OCI-LY1 (cell line): ENCODE measurements around the gene DRC3.

Experiments used
- H2AFZ ChIP-seq: fragments of 200-600 bp; sonication (generic), shearing (Covaris generic); 2 replicates; pipeline ENCODE4 v1.6.0; 2014; ENCODE audit warnings: antibody characterized with exemption, mild to moderate bottlenecking, low read length
- H3F3A ChIP-seq: fragments of 200-600 bp; sonication (generic), shearing (Covaris generic); 2 replicates; pipeline ENCODE4 v1.6.0; 2014; ENCODE audit warnings: mild to moderate bottlenecking, antibody characterized with exemption, low read length, moderate library complexity; ENCODE audit not compliant: insufficient read depth
- H3K27ac ChIP-seq: fragments of 200-600 bp; sonication (generic); 2 replicates; pipeline ENCODE4 v1.5.1; 2014; ENCODE audit warnings: low read length, mixed run types, mild to moderate bottlenecking, low read depth; ENCODE audit not compliant: poor library complexity, severe bottlenecking
- H3K27me3 ChIP-seq: fragments of 200-600 bp; sonication (generic); 2 replicates; pipeline ENCODE4 v1.6.0; 2014; ENCODE audit warnings: antibody characterized with exemption, mild to moderate bottlenecking, low read length, moderate library complexity; ENCODE audit not compliant: insufficient read depth
- H3K36me3 ChIP-seq: fragments of 200-600 bp; sonication (generic); 2 replicates; pipeline ENCODE4 v1.6.1; 2014; ENCODE audit warnings: mild to moderate bottlenecking, antibody characterized with exemption, low read length, moderate library complexity, mixed read lengths; ENCODE audit not compliant: insufficient read depth
- H3K4me1 ChIP-seq: fragments of 200-600 bp; sonication (generic); 2 replicates; pipeline ENCODE4 v1.5.1; 2014; ENCODE audit warnings: mild to moderate bottlenecking, low read length, moderate library complexity; ENCODE audit not compliant: insufficient read depth, severe bottlenecking
- H3K4me2 ChIP-seq: fragments of 200-600 bp; sonication (generic), shearing (Covaris generic); 2 replicates; pipeline ENCODE4 v1.6.1; 2014; ENCODE audit warnings: low read length
- H3K4me3 ChIP-seq: fragments of 200-600 bp; sonication (generic); 2 replicates; pipeline ENCODE4 v1.5.1; 2014; ENCODE audit warnings: low read length, low read depth, mild to moderate bottlenecking, mixed read lengths; ENCODE audit not compliant: poor library complexity, severe bottlenecking
- H3K79me2 ChIP-seq: fragments of 200-600 bp; shearing (Covaris generic); 2 replicates; pipeline ENCODE4 v1.6.1; 2016; ENCODE audit warnings: mixed run types, low read length, mixed read lengths; ENCODE audit not compliant: insufficient read depth
- H3K9ac ChIP-seq: fragments of 200-600 bp; sonication (generic), shearing (Covaris generic); 2 replicates; pipeline ENCODE4 v1.6.1; 2014; ENCODE audit warnings: mild to moderate bottlenecking, low read length, mixed read lengths
- H3K9me2 ChIP-seq: fragments of 200-600 bp; sonication (generic), shearing (Covaris generic); 2 replicates; pipeline ENCODE4 v1.6.1; 2014; ENCODE audit warnings: low read depth, mild to moderate bottlenecking, low read length, mixed read lengths
- H3K9me3 ChIP-seq: fragments of 200-600 bp; shearing (Covaris generic); 2 replicates; pipeline ENCODE4 v1.6.1; 2014; ENCODE audit warnings: low read length, mixed read lengths
- H4K20me1 ChIP-seq: fragments of 200-600 bp; sonication (generic), shearing (Covaris generic); 2 replicates; pipeline ENCODE4 v1.6.0; 2016; ENCODE audit warnings: mild to moderate bottlenecking, low read length; ENCODE audit not compliant: insufficient read depth
- EZH2 ChIP-seq: fragments of 200-600 bp; sonication (generic), shearing (Covaris generic); IDR thresholded peaks from 2 replicates; pipeline ENCODE4 v1.8.0; 2017; ENCODE audit warnings: borderline replicate concordance, mixed run types, mild to moderate bottlenecking, antibody characterized with exemption, low read length, moderate library complexity, mixed read lengths
- TF ChIP-seq, protein P1 (sequence below): fragments of 200-600 bp; sonication (generic), shearing (Covaris generic); IDR thresholded peaks from 2 replicates; pipeline ENCODE4 v1.5.1; 2017; ENCODE audit warnings: mild to moderate bottlenecking, antibody characterized with exemption, low read length, moderate library complexity, mixed read lengths

The DRC3 gene

DNA sequence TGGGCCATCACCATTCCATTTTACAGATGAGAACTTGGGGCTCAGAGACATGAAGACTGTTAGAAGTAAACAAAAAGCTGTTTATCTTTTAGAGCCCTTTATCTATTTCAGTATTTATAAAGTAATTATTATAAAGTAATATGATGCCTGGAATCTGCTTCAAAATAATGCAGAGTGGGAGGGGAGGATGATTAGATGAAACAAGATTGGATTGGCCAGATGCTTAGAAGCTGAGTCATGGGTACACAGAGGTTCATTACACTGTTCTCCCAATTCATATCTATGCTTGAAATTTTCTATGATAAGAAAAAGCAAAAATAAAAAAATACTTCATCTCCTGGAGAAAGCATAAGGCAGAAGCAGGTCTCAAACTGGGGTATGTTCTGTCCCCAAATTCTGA, 29.8 kb upstream of the DRC3 start:
- Histone ChIP-seq H3K27me3 (no peaks in the 10 kb centered on the region), H3K4me2 (no peak overlapping the region), H3K9ac (no peak overlapping the region), H3F3A (no peaks in the 10 kb centered on the region), H3K4me1 (no peaks in the 10 kb centered on the region), H3K36me3 (no peaks in the 10 kb centered on the region), H3K9me2 (no peaks in the 10 kb centered on the region), H2AFZ (no peak overlapping the region), H3K27ac (no peak overlapping the region), H3K9me3 (no peaks in the 10 kb centered on the region), H4K20me1 (no peaks in the 10 kb centered on the region), H3K79me2 (no peaks in the 10 kb centered on the region), H3K4me3 (no peak overlapping the region)
- TF ChIP-seq, protein P1, sequence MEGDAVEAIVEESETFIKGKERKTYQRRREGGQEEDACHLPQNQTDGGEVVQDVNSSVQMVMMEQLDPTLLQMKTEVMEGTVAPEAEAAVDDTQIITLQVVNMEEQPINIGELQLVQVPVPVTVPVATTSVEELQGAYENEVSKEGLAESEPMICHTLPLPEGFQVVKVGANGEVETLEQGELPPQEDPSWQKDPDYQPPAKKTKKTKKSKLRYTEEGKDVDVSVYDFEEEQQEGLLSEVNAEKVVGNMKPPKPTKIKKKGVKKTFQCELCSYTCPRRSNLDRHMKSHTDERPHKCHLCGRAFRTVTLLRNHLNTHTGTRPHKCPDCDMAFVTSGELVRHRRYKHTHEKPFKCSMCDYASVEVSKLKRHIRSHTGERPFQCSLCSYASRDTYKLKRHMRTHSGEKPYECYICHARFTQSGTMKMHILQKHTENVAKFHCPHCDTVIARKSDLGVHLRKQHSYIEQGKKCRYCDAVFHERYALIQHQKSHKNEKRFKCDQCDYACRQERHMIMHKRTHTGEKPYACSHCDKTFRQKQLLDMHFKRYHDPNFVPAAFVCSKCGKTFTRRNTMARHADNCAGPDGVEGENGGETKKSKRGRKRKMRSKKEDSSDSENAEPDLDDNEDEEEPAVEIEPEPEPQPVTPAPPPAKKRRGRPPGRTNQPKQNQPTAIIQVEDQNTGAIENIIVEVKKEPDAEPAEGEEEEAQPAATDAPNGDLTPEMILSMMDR = no peak
- no peak for TF ChIP-seq EZH2

DNA sequence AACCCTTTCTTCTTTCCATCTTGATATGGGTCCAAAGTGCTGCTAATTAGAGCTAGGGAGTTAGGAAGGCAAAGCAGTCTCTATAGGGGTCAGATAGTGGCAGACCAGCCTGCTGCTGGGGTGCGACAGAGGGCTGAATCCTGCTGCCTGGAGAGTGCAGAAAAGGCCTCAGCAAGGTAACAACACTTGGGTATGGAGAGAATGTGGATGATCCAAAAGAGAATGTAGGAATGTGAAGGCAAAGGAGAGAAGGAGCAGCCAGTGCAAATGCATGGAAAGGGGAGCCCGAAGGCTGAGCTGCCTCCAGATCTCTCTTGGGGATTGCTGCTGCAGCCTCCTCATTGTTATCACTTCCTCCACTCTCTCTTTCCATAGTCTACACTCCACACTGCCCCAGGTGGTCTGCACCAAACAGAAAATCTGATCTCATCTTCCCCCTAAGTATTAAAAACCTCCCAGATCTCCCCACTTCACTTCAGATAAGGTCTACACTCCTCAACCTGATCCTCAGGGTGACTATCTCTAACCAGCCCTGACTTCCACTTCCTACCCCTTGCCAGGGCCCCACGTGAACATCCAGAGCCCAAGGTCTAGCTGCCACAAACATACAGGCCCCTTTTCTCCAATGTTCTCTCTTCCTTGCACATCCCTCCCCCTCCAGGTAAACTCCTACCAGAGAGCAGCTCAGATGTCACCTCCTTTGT, 29.2 kb upstream of the DRC3 start:
- H3K9me3 ChIP-seq = no peaks in the 10 kb centered on the region
- H4K20me1 ChIP-seq = no peaks in the 10 kb centered on the region
- TF ChIP-seq EZH2 = no peak
- no peaks in the 10 kb centered on the region for H3K27me3 ChIP-seq
- H3K4me3 ChIP-seq = no peak overlapping the region
- no peaks in the 10 kb centered on the region for H3K79me2 ChIP-seq
- no peak overlapping the region for H3K27ac ChIP-seq
- no peaks in the 10 kb centered on the region for H3K36me3 ChIP-seq
- no peak overlapping the region for H3K9ac ChIP-seq
- no peak overlapping the region for H2AFZ ChIP-seq
- no peak overlapping the region for H3K4me2 ChIP-seq
- H3F3A ChIP-seq = no peaks in the 10 kb centered on the region
- no peaks in the 10 kb centered on the region for H3K9me2 ChIP-seq
- no peaks in the 10 kb centered on the region for H3K4me1 ChIP-seq

DNA sequence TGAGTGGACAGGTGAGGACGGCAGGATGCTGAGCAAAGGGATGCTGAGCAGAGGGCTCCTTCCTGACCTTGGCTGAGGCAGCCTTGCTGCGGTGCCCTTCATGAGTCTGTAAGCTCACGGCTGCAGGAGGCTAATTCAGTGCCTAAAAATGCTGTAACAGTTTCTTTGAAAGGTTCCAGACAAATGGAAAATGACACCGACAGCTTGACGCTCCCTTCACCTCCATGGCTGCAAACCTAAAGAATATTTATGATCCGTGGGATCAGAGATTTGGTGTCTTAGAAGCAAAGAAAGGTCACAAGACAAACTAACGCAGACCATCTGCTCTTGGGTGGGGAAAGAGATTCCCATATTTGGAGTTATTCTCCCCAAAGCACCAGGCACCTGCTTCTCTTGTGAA, 28.4 kb upstream of the DRC3 start:
- no peaks in the 10 kb centered on the region for H3K79me2 ChIP-seq
- no peaks in the 10 kb centered on the region for H4K20me1 ChIP-seq
- no peaks in the 10 kb centered on the region for H3K36me3 ChIP-seq
- no peaks in the 10 kb centered on the region for H3K4me1 ChIP-seq
- no peak overlapping the region for H3K27ac ChIP-seq
- TF ChIP-seq, protein P1 = no peak
- TF ChIP-seq EZH2 = no peak
- H3K9me2 ChIP-seq = no peaks in the 10 kb centered on the region
- H3K27me3 ChIP-seq = no peaks in the 10 kb centered on the region
- no peak overlapping the region for H3K9ac ChIP-seq
- H2AFZ ChIP-seq = no peak overlapping the region
- no peaks in the 10 kb centered on the region for H3K9me3 ChIP-seq
- no peak overlapping the region for H3K4me2 ChIP-seq
- no peak overlapping the region for H3K4me3 ChIP-seq
- H3F3A ChIP-seq = no peaks in the 10 kb centered on the region

DNA sequence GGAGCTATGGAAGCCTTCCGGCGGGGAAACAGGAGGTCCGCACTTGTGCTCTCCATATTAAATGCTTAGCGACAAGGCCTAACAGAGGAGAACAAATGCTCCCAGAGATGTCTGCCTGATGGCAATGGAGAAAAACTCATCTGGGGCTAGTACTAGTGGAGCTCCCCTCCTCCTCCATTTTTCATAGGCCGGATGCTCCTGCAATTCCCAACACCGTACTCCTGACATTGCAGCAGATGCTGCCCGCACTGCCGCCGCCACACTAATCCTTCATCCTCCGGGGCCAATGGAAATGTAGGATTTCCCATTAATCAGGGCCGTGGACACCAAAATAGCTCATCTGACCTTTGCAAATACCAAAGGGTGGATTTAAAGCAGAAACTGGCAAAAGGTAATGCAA, 27.9 kb upstream of the DRC3 start:
- TF ChIP-seq, protein P1 = no peak

More for the DNA sequence above, 27.9 kb upstream of the DRC3 start:
- Histone ChIP-seq H3K4me2 (no peak overlapping the region), H3K9me3 (no peaks in the 10 kb centered on the region), H2AFZ (no peak overlapping the region), H3K36me3 (no peaks in the 10 kb centered on the region), H3K4me1 (no peaks in the 10 kb centered on the region), H3F3A (no peaks in the 10 kb centered on the region), H3K27ac (no peak overlapping the region), H3K4me3 (no peak overlapping the region), H3K27me3 (no peaks in the 10 kb centered on the region), H3K9ac (no peak overlapping the region), H4K20me1 (no peaks in the 10 kb centered on the region), H3K79me2 (no peaks in the 10 kb centered on the region), H3K9me2 (no peaks in the 10 kb centered on the region)
